Measurements from ENCODE around the gene TRIM59.

The TRIM59 gene

GRCh38 chr3:160402221-160403027, 47.2 kb downstream of the TRIM59 start:
- TF ChIP-seq TAF1 (IDR thresholded peaks at IDR 0.05; ENCODE audit: borderline replicate concordance, insufficient read depth, low read length) (no peak), FOXP2 (optimal IDR thresholded peaks at IDR 0.05; ENCODE audit: borderline replicate concordance, extremely low read depth, extremely low read length, insufficient read depth) (no peak), POLR2AphosphoS5 (IDR thresholded peaks at IDR 0.05; ENCODE audit: low read depth, low read length) (no peak), SIN3A (IDR thresholded peaks at IDR 0.05; ENCODE audit: borderline replicate concordance, insufficient read depth, low read length) (no peak), REST (IDR thresholded peaks at IDR 0.05; ENCODE audit: insufficient read depth in 1 of 2, low read depth in 2 of 2, low read length in 2 of 2) (no peak)

- no peak for TF ChIP-seq TAF1 (IDR thresholded peaks at IDR 0.05; ENCODE audit: borderline replicate concordance, insufficient read depth, low read length)
Measured at GRCh38 chr3:160401291-160402095, 48.1 kb downstream of the TRIM59 start.

- no peak for TF ChIP-seq TAF1 (IDR thresholded peaks at IDR 0.05; ENCODE audit: borderline replicate concordance, insufficient read depth, low read length)
- no peak for TF ChIP-seq FOXP2 (optimal IDR thresholded peaks at IDR 0.05; ENCODE audit: borderline replicate concordance, extremely low read depth, extremely low read length, insufficient read depth)
- no peak for TF ChIP-seq SIN3A (IDR thresholded peaks at IDR 0.05; ENCODE audit: borderline replicate concordance, insufficient read depth, low read length)
- TF ChIP-seq REST (IDR thresholded peaks at IDR 0.05; ENCODE audit: insufficient read depth in 1 of 2, low read depth in 2 of 2, low read length in 2 of 2) = no peak
- TF ChIP-seq POLR2AphosphoS5 (IDR thresholded peaks at IDR 0.05; ENCODE audit: low read depth, low read length) = no peak
Measured at GRCh38 chr3:160400702-160401150, 48.9 kb downstream of the TRIM59 start.

GRCh38 chr3:160400030-160400701, 49.4 kb downstream of the TRIM59 start:
- no peak for TF ChIP-seq TAF1 (IDR thresholded peaks at IDR 0.05; ENCODE audit: borderline replicate concordance, insufficient read depth, low read length)
- no peak for TF ChIP-seq POLR2AphosphoS5 (IDR thresholded peaks at IDR 0.05; ENCODE audit: low read depth, low read length)
- no peak for TF ChIP-seq SIN3A (IDR thresholded peaks at IDR 0.05; ENCODE audit: borderline replicate concordance, insufficient read depth, low read length)
- no peak for TF ChIP-seq FOXP2 (optimal IDR thresholded peaks at IDR 0.05; ENCODE audit: borderline replicate concordance, extremely low read depth, extremely low read length, insufficient read depth)
- no peak for TF ChIP-seq REST (IDR thresholded peaks at IDR 0.05; ENCODE audit: insufficient read depth in 1 of 2, low read depth in 2 of 2, low read length in 2 of 2)

Data from PFSK-1 (cell line).